Bronchial epithelial cell (primary cell): ENCODE data around the gene CLSTN1. TPM values are rescaled to one million over a fixed set of nuclear protein-coding genes. Genes with fewer than 3 reads are reported as not detected.
A peak's percentile ranks its signal among the peaks of the same experiment; 100 is the strongest.

ENCODE experiments used
- DNase-seq: peaks from one replicate; pipeline ENCODE4 v3.0.0-alpha.2; 2010; ENCODE audit warnings: low read depth
- FAIRE-seq: peaks from 2 replicates; lab custom pipeline; 2011; peaks lifted over from hg19 to GRCh38; lab: Jason Lieb, UNC
- H3K27me3 ChIP-seq: 2 replicates; pipeline ENCODE4 v1.5.1; 2011; ENCODE audit warnings: low read length; ENCODE audit not compliant: control insufficient read depth, insufficient read depth
- H3K36me3 ChIP-seq: 2 replicates; pipeline ENCODE4 v1.5.1; 2011; ENCODE audit warnings: low read length; ENCODE audit not compliant: control insufficient read depth, insufficient read depth
- H3K4me3 ChIP-seq: 2 replicates; pipeline ENCODE4 v1.5.1; 2011; ENCODE audit warnings: mild to moderate bottlenecking, low read depth, low read length, control low read depth
- total RNA-seq: library from RNA; depleted of rRNA; stranded (reverse); fragments of >200 nt; gene quantifications from 2 replicates; pipeline ENCODE4 v1.2.1, GENCODE V29; 2014
- TF ChIP-seq, protein P1 (sequence below): IDR thresholded peaks from 2 replicates; pipeline ENCODE4 v1.5.1; 2011; ENCODE audit warnings: mild to moderate bottlenecking, moderate library complexity, low read length, control low read depth, inconsistent platforms; ENCODE audit not compliant: insufficient read depth, severe bottlenecking

Gene CLSTN1
- total RNA-seq, 1 donor from 2014 or later, result 142 TPM

DNA sequence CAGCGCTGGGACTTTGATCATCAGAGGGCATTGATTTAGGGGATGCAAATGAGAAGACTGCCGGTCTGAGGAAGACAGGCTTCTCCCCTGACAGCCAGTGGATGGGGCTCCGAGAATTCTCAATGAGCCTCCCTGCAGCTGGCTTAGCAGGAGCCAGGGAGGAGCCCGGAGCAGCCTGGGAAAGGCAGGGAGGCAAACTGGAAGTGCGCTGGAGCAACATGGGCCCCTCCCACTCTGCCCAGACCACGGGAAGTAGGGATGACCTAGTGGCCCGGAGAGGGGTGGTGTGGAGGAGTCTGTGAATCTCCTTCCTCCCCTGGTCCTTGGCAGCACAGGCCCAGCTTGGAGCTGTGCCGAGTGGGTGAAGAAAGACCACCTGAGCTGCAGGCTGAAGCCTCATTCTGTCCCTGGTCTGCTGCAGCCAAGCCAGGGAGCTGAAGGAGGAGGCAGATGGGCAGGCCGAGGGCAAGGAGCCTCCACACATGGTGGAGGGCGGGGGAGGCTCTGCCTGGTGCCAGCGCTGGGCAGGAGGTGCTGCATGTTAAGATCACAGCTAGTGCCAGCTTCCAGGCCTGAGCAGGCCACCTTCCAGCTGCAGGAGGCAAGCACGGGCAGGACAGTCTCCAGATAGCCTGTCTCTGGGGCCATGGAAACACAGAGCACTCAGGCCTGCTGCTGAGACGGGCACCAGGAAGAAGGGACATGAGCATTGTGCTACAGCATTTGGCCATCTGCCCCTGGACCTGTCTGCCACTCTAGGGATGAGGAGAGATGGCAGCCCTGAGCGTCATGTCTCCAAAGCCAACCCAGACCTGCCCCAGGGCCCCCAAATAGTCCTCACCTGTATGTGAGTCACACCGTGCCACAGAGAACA, 12.2 kb upstream of the CLSTN1 start:
- no peaks in the 10 kb centered on the region for H3K36me3 ChIP-seq
- TF ChIP-seq, protein P1, sequence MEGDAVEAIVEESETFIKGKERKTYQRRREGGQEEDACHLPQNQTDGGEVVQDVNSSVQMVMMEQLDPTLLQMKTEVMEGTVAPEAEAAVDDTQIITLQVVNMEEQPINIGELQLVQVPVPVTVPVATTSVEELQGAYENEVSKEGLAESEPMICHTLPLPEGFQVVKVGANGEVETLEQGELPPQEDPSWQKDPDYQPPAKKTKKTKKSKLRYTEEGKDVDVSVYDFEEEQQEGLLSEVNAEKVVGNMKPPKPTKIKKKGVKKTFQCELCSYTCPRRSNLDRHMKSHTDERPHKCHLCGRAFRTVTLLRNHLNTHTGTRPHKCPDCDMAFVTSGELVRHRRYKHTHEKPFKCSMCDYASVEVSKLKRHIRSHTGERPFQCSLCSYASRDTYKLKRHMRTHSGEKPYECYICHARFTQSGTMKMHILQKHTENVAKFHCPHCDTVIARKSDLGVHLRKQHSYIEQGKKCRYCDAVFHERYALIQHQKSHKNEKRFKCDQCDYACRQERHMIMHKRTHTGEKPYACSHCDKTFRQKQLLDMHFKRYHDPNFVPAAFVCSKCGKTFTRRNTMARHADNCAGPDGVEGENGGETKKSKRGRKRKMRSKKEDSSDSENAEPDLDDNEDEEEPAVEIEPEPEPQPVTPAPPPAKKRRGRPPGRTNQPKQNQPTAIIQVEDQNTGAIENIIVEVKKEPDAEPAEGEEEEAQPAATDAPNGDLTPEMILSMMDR, result no peak
- H3K27me3 ChIP-seq, result no peaks in the 10 kb centered on the region
- FAIRE-seq (peak; percentile 95), DNase-seq (peak; percentile 96)
- H3K4me3 ChIP-seq, result peak overlapping the region; percentile 9

- no peak for FAIRE-seq
- DNase-seq, result no peak
- H3K4me3 ChIP-seq, result peak overlapping the region; percentile 9
- H3K27me3 ChIP-seq, result no peaks in the 10 kb centered on the region
- TF ChIP-seq, protein P1, result no peak
- H3K36me3 ChIP-seq, result no peaks in the 10 kb centered on the region
Observed at GRCh38 chr1:9835404-9835757, 11.6 kb upstream of the CLSTN1 start.

DNA sequence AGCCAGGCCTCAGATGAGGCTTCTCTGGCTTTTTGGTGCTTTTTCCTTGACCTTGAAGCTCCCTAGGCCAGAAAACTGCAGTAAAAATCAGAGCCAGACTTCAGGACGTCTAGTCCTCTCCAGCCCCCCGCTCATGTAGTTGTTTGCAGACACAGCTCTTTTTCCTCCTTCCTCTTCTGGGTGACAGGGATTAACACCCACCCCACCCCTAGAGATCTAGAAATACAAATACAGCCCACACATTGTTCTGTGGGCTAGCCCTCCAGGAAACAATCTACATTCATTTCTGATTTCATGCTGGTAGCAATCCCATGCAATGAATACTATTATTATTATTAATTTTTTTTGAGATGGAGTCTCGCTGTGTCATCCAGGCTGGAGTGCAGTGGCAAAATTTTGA, 9.9 kb upstream of the CLSTN1 start:
- DNase-seq (no peak), FAIRE-seq (no peak)
- Histone ChIP-seq H3K27me3 (no peaks in the 10 kb centered on the region), H3K4me3 (no peak overlapping the region), H3K36me3 (no peaks in the 10 kb centered on the region)
- TF ChIP-seq, protein P1, result no peak

DNA sequence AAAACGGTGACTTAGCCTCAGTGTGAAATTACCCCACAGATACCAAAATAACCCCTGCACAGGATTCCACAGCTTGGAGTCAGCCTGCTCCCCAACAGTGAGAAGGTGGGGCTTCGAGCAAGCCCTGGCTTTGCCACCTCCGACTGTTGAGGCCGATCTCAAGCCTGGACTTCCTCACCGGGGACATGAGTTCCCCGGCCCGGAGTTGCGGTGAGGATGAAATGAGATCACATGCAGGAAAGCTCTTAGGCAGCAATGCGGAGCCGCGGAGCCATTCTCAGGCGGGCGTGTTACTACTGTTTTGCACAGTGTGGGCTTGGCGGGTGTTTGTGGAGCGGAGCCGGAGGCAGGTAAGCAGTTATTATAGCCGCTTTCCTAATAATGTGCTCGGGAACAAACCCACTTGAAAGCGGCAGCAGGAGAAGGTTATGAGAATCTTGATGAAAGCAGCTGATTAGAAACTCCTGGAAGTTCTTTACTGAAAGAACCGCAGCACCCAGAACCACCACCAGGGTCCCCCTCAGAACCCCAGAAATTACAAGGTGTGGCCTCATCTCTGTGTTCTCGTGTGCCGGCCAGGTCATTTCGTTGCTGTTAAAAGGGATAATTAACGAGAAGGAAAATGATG, 3.9 kb upstream of the CLSTN1 start:
- no peaks in the 10 kb centered on the region for H3K27me3 ChIP-seq
- H3K36me3 ChIP-seq, result no peaks in the 10 kb centered on the region
- H3K4me3 ChIP-seq, result no peak overlapping the region
- peak; percentile 87 for DNase-seq
- TF ChIP-seq, protein P1, result peak; percentile 46
- no peak for FAIRE-seq

- no peaks in the 10 kb centered on the region for H3K36me3 ChIP-seq
- TF ChIP-seq, protein P1, result no peak
- H3K27me3 ChIP-seq, result no peaks in the 10 kb centered on the region
- H3K4me3 ChIP-seq, result no peak overlapping the region
- FAIRE-seq (no peak), DNase-seq (no peak)
Observed at GRCh38 chr1:9826616-9827015, 2.9 kb upstream of the CLSTN1 start.
